GM18508 (cell line): ENCODE results near the gene UBR4.
"Not testable (repeated sequence)": the region's sequence is repeated elsewhere in the genome, so short reads cannot be mapped to it uniquely, and the experiment has no call there.

Experiments
- ATAC-seq: cut with Tn5 transposase; IDR thresholded peaks from one replicate; pipeline ENCODE4 v1.9.1; 2021; ENCODE audit warnings: moderate number of reproducible peaks; ENCODE audit not compliant: insufficient read depth, unreplicated experiment

UBR4 gene

DNA sequence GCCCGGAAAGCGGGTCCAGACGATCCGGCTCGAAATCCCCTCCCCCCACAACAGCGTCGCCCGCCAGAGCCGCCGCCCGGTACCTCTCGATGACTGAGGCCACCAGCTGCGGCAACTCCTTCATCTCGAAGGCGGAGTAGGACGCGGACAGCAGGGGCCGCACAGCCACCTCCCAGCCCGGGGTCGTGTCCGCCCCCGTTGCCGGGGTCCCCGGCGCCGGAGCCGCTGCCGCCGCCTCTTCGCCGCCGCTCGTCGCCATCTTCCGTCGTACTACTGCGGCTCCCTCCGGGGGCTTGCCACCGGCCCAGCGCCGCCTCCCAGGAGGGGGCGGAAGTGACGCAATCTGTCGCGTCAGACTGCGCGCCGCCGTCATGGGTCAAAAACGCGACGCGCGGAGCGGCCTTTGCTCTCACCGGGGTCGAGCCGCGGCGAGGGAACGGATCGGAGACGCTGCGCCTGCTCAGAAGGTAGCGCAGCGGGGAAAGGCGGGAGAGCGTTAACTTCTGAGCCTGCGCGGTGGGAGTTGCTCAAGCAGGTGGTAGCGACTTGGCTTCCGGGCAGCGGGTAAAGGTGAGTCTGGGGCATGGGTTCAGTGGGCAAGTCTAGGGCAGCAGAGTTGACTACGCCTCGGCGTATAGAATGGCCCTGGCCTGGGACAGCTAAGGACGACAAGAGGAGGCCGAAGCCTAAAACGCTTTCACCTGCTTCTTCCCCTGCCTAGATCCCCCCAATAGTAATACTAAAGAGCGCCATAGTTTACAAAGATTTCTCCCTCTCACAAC lies at the start of gene UBR4:
TSS of gene UBR4 (minus strand) at position 277 of the 782 bp plus-strand sequence. CDS start at position 259, 18 bp downstream.
- peak; percentile 37 for ATAC-seq

DNA sequence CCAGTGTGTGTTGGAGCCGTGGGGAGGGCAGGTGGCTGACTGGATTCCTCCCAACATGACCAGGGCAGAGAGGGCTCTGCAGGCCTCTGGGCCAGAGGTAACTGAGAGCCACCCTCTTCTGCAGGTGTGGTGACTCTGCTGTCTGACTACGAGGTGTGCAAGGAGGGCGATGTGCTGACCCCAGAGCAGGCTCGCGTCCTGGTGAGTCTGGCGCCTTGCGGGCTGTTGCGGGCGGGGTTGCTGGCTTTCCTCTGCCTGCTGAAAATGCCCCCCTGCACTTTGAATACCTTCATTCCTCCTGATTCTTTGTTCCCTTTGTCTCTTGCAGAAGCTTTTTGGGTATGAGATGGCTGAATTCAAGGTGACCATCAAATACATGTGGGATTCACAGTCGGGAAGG lies 48.3 kb upstream of the UBR4 start:
- ATAC-seq: no peak

DNA sequence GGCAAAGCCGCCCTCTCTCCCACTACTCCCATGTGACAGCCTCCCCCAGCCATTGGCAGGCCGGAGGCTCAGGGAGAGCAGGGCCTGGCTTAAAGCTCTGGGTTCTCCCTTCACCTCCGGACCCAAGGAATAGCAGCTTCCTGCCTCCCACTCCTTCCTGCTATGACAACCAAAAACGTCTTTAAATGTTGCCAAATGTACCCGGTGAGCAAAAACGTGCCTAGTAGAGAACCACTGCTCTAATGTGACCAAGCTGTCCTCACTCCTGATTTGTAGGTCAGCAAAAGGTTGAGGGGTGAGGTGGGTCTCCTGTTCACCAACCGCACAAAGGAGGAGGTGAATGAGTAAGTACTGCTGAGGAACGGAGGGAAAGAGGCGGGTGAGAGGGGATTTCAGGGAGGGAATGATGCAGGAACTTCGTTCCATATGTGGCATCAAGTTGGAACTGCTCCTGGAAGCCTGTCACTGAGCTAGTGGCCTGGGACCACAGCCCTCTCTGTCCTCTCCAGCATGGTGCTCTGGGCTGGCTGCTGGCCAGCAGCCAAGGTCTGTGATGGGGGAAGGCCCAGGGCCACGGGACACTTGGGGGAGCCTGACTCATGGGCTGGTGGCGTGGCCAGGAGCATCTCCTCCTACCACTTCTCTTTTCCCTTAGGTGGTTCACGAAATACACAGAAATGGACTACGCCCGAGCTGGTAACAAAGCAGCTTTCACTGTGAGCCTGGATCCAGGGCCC lies 47.3 kb upstream of the UBR4 start:
- ATAC-seq: no peak

DNA sequence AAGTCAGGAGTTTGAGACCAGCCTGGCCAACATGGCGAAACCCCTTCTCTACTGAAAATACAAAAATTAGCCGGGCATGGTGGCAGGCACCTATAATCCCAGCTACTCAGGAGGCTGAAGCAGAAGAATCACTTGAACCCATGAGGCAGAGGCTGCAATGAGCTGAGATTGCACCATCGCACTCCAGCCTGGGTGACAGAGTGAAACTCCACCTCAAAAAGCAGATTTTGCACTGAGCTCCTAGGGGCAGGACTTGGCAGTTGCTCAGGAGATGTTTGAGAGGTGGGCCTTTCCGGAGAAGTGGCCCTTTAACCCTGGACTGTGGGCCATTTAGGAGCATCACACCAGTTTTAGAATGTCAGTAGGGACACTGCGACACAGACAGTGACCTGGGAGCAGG lies 46.2 kb upstream of the UBR4 start:
- not testable (repeated sequence) for ATAC-seq

DNA sequence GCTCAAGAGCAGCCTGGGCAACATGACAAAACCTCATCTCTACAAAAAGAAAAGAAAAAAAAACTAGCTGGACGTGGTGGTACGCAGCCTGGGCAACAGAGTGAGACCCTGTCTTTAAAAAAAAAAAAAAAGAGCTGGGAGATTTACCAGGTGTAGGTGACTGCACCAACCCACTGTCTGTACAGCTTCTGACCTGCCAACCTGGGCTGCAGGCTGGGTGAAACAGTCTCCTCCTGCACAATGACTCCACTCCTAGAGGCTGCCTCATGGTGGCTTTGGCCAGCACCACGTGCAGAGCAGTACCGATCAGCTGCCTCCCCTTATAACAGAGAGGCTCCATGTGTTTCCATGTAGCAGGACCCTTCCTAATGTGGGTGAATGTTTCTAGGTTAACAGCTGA lies 45.2 kb upstream of the UBR4 start:
- ATAC-seq: no peak

DNA sequence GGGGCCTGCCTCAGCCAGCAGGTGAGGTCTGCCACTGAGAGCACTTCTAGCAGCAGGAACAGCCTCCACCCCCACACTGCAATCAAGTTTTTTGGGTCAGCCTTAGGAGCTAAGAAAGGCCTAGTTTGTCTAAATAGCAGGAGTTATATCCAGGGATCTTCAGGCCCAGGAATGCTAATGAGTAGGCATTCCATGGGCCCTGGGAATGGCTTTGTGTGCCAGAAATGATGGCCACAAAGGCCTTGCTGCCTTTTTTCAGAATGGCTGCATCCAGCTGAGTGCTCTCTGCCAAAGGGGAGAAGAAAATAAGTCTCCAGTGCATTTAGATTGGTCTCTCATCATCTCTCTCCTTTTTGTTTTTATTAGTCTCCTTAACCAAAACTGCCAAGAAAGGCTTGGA lies 44.4 kb upstream of the UBR4 start:
- ATAC-seq: no peak

DNA sequence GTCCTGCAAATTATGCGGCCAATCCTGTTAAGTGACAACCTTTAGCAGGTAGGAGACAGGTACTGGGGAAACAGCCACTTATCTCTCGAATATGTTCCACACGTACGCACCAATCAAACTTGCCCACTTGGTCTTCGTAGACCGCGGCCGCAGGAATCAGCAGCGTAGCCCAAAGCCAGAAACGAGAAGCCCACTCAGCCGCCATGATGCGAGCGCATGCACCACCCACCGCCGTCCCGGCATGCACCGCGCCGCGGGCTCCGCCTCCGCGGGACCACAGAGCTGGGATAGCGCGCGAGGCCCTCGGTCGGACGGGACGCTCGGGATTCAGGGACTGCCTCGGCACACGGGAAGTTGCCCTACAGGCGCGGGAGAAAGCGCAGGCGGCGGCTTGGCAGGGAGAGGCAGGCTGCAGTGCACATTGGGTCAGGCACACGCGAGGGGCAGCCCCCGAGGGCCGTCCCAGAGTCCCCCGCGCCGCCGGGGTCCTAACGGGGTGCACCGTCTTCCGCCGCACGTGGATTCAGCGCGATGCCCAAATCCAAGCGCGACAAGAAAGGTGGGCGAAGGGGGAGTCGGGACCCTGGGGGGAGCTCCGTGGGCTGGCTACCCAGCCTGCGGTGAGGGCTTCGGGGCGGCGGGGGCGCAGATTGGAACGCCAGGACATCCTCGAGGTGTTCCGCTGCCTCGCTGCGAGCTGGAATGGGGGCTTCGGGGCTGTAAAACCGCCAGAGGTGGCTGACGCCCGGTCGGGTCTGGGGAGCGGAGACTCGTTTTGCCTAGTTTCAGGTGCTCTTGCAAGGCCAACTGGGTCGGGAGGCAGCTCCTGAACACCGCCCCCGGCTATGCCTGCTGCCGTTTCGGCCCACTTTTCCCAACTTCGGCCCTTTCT lies 41.5 kb upstream of the UBR4 start, which contains the start of the genes EMC1 and MRTO4:
TSS of gene EMC1 (minus strand) at position 220 of the 892 bp plus-strand sequence. CDS start at position 205, 15 bp downstream.
TSS of gene MRTO4 (plus strand) at position 501 of the 892 bp plus-strand sequence. CDS start at position 532, 31 bp downstream.
- no peak for ATAC-seq

DNA sequence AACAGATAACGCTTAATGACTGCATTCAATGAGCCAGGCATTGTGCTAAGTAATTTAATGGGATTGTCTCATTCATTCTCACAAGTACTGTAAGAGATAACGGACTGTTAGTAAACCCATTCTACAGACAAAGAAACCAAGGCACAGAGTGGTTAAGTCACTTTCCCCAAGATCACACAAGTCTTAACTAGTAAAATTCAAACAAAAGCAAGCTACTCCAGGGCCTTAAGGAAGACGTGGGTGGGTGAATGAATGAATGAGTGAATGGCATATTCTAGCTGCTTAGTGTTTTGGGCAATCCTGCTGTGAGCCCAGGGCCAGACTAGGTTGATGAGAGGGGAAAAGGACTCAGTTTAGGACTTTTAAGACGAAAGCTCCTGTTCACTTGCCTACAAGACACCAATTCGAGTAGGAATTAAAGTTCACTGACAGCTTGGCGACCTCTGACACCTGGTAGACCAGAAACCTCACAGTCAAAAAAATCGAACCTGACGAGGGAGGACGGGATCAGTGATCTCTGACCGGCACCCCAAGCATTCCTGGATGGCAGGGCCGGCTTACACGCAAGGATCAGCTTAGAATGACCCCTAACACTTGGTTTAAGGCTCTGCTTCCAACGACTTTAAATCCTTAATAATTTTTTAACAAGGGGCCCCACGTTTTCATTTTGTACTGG lies 40.7 kb upstream of the UBR4 start:
- ATAC-seq: no peak

DNA sequence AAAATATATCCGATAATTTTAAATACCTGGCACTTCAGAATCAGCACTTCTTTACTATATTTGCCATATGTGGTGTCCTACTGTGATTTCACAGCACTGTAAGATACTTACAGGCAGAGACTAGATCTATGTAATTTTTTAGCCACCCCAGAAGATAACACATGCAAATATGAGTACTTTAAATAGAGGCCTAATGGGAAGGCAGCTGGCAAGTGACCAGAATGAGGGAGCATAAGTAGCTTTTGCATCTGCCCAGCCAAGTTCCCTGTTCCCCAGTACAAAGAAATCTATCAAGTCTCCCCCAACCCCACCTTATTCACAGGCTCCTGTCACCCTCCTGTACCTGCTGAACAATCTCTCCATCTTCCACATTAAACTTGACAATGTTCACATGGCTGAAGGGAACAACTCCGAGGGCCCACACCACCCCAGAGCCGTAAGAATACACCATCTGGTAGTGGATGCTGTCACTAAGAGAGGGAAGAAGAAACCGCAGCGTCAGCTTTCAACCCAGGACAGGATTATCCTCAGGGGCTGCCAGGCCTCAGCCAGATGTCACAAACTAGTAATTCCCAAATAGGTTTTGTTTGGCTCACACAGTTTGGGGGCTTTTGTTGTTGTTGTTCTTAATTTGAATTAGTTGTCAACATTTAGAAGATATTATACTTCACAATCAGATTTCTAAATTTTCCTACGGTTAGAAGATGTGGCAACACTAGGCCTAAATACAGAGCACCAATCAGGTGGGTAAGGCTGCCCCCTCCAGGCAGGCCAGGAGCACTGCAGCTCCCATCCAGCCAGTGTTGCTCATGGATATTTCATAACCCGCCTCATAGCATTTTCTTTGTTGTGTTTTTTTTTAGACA lies 30.8 kb upstream of the UBR4 start:
- ATAC-seq: no peak

DNA sequence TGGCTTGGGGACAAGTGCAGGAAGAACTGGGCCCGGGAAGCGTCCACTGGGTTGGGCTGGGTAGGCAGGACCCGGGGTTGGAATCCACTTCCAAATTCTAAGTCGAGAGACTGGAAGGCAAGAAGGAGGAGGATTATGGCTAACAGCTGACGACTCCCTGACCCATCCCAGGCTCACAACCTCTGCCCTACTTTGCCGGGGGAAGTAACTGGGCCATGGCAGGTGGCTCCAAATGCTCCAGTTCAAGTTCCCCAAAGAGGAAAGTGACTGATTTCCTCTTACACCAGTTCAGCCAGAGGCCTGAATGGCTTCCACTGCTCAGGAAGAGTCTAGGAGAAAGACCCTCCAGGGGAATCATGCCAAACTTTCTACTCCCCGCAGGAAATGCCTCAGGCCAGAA lies 29.8 kb upstream of the UBR4 start:
- no peak for ATAC-seq

DNA sequence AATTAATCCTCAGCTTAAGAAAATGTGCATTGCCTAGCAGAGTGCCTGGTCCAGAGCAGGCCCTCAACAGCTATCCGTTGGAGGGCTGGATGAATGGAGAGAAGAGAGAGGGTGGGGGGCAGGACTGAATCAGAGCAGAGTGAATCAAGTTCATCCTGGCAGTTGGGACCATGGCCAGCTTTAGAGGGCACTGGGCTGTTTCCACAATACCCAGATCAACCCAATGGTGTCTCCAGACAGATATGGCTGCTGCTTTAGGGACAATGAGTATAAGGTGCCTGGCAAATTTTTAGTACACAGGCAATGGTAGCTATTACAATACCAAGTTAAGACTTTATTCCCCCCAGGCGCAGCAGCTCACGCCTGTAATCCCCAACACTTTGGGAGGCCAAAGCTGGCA lies 24.2 kb upstream of the UBR4 start:
- no peak for ATAC-seq

DNA sequence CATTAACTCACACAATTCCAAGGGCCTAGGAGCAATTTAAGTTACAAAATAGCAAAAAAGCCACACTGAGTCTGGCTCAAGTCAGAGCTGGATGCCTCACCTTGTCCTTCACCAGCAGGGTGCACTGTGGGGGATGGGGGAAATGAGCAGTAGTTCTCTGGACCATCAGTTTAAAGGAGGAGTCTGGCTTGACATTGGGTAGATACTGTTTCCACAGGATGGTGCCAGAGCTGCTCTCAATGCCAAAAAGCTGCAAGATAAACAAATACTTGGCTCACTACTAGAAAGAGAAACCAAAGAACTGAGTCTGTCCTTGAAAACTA lies 22.4 kb upstream of the UBR4 start:
- no peak for ATAC-seq

DNA sequence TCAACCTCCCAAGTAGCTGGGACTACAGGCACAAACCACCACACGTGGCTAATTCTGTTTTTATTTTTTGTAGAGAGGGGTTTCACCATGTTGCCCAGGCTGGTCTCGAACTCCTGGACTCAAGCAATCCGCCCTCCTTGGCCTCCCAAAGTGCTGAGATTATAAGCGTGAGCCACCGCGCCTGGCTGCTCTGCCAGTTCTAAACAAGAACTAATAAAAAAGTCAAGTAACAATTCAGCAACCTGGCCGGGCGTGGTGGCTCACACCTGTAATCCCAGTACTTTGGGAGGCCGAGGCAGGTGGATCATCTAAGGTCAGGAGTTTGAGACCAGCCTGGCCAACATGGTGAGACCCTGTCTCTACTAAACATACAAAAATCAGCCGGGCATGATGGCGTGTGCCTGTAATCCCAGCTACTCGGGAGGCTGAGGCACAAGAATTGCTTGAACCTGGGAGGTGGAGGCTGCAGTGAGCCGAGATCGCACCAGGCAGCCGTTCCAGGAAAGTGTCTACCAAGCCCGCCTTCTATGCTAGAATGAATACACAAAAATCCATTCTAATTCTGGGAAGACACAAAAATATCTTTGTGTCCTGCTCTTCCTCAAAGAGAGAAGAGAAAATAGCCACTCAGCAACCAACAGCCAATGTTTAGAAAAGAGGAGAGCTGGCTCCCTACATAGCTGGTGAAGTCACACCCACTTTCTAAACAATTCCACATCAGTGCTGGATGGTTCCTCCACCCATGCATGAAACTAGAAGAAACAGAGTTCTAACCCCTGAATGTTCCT lies 21.9 kb upstream of the UBR4 start:
- ATAC-seq: not testable (repeated sequence)

DNA sequence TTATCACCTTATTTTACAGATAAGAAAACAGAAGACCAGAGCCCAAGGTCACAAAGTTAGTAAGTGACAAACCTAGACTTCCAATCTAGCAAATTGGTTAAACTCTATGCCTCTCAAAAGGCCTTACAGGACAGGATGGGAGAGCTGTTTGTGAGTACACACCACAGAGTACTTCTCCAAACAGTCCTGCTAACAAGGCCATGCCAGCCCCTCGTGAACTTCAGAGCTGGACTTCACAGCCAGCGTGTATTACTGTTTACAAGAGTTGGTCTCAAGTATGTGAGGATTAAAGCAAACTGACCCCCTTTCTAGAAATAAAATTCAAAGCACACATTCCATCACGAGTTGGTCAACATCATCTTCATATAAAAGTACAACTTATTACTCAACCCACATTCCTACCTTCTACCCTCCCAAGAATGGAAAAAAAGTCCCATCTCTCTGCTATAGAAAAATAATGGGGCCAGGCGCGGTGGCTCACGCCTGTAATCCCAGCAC lies 19.8 kb upstream of the UBR4 start:
- ATAC-seq: no peak

DNA sequence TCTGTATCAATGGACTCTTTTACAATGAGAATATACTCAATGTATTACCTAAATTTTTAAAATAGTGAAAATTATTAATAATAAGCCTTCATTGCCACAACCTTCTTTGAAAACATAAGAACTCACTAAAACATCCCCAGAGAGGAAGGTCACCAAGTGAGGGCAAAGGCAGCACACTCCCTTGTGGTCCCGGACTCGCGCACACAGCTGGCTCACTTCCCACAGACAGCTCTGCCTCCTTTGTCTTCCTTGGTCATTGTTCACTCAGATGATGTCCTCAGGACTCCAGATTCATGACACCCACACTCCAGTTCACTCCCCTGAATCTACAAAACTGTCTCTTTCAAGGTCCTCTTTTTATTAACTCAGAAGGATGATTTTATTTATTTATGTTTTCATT lies 19.2 kb upstream of the UBR4 start:
- no peak for ATAC-seq

DNA sequence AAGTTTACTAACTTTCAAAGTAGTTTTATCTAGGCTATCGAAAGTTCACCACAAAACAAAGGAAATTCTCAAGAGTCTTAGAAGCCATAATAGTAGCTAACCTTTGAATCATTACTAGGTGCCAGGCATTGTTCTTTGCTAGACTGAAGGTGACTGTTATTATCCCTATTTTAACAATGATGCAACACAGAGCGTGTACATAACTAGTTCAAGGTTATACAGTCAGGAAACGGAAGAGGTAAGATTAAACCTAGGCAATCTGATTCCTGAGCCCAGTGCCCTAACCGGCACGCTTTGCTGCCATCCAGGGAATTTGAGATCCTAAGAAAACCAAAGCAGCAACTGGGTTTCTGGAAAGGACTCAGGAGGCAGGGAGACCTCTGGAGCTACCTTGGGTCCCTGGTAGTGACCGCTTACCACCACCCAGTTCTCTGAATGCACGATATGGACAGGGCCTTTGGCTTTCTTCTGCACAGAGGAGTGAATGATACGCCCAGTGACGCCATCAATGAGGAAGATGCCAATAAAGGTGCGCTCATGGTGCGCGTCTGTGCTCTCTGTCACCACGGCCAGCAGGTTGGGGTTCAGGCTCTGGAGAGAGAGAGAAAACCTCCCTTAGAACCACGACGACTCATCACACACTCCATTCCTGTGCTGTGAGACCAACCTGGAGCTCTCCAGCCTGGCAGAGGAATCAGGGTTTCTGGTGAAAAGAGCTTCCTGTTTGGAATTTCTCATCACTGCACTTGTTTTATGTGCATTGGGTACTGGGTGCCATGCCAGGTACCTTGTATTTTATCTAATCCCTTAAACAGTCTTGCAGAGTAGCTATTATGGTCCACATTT lies 13.1 kb upstream of the UBR4 start:
- ATAC-seq: no peak

DNA sequence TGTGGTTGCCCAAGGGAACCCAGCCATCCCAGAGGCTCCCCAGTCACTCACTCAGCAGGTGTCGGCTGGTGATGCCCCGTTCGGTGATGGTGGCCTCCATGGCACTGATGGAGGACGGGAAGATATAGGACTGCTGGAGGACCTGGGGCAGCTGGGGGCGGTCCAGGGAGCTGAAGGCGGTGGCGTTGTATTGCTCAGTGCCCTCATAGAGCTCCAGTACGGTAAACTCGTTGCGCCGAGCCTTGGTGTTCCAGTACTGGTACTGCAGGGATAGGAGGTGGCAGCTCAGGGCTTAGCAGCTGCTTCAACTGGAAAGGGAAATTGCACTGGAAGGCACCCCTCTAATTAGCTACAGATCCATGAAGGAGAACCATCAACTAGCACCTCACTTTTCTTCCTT lies 12.5 kb upstream of the UBR4 start:
- ATAC-seq: no peak
